Endothelial cell of umbilical vein (primary cell): ENCODE results near the gene NFIC. TPM values are rescaled to one million over a fixed set of nuclear protein-coding genes. Genes with fewer than 3 reads are reported as not detected.

Source experiments
- BruUV-seq: library from RNA; stranded (reverse); fragments of 400-500 nt; replicated peaks from 2 replicates; lab custom pipeline; 2021; lab: Mats Ljungman, UMichigan
- CTCF ChIA-PET: fragments of 300-600, 350-600 bp; sonication (Branson Sonifier 250); formaldehyde crosslinking; loops from one replicate; lab custom pipeline; 2021; ENCODE audit warnings: antibody characterized with exemption, inconsistent platforms; lab: Charles Lee
- POLR2A ChIA-PET: fragments of 300-600, 350-600 bp; sonication (Branson Sonifier 250); formaldehyde crosslinking; loops from one replicate; lab custom pipeline; 2021; ENCODE audit warnings: antibody characterized with exemption, inconsistent platforms; lab: Charles Lee
- DNase-seq: peaks from one replicate; pipeline ENCODE4 v3.0.0-alpha.2; 2011; ENCODE audit warnings: low read depth, low spot score
- FAIRE-seq: peaks from 2 replicates; lab custom pipeline; 2011; peaks lifted over from hg19 to GRCh38; lab: Jason Lieb, UNC
- H2AFZ ChIP-seq: 2 replicates; pipeline ENCODE4 v1.6.0; 2012; ENCODE audit warnings: low read depth, low read length, control low read depth, inconsistent platforms
- H3K27ac ChIP-seq: 2 replicates; pipeline ENCODE4 v1.5.1; 2011; ENCODE audit warnings: low read depth, mild to moderate bottlenecking, control low read depth, low read length, moderate library complexity; ENCODE audit not compliant: insufficient read depth
- H3K27me3 ChIP-seq, 2 experiments: 2 replicates each; pipeline versions ENCODE4 v1.6.0 to v1.6.1; 2011; ENCODE audit warnings: low read length in 2 of 2, mixed read lengths in 1 of 2; ENCODE audit not compliant: control insufficient read depth in 2 of 2, insufficient read depth in 2 of 2
- H3K36me3 ChIP-seq, 2 experiments: 2 replicates in 1 of 2; 3 replicates in 1 of 2; pipeline ENCODE4 v1.5.1; 2011; ENCODE audit warnings: low read length in 2 of 2, mild to moderate bottlenecking in 1 of 2, moderate library complexity in 1 of 2; ENCODE audit not compliant: control insufficient read depth in 2 of 2, insufficient read depth in 2 of 2; ENCODE audit errors: extremely low read depth in 1 of 2
- H3K4me1 ChIP-seq: 3 replicates; pipeline ENCODE4 v1.5.1; 2011; ENCODE audit warnings: mild to moderate bottlenecking, low read length; ENCODE audit not compliant: control insufficient read depth, insufficient read depth; ENCODE audit errors: extremely low read depth
- H3K4me2 ChIP-seq: 2 replicates; pipeline ENCODE4 v1.6.1; 2011; ENCODE audit warnings: low read length, control low read depth, mixed read lengths; ENCODE audit not compliant: insufficient read depth
- H3K4me3 ChIP-seq, 3 experiments: fragments of 200-600 bp in 1 of 3; sonication (generic), shearing (Covaris generic) in 1 of 3; replicated peaks in 1 of 3; 2 replicates each; pipeline ENCODE4 v1.5.1; 2011 to 2016; ENCODE audit warnings: control low read depth in 3 of 3, low read length in 3 of 3, mild to moderate bottlenecking in 2 of 3, inconsistent platforms in 1 of 3, low read depth in 1 of 3, moderate library complexity in 1 of 3; ENCODE audit not compliant: insufficient read depth in 1 of 3
- H3K79me2 ChIP-seq: 2 replicates; pipeline ENCODE4 v1.6.0; 2012; ENCODE audit warnings: low read length, inconsistent platforms; ENCODE audit not compliant: control insufficient read depth, insufficient read depth
- H3K9ac ChIP-seq: replicated peaks from 2 replicates; pipeline ENCODE3; 2011; ENCODE audit warnings: low read length, control low read depth; ENCODE audit not compliant: insufficient read depth; ENCODE audit errors: extremely low read depth
- H3K9me1 ChIP-seq: replicated peaks from 3 replicates; pipeline ENCODE4 v1.6.0; 2011; ENCODE audit warnings: mild to moderate bottlenecking, low read length; ENCODE audit not compliant: control insufficient read depth, insufficient read depth; ENCODE audit errors: extremely low read depth
- H3K9me3 ChIP-seq: replicated peaks from 2 replicates; pipeline ENCODE4 v1.5.1; 2012; ENCODE audit warnings: low read length, inconsistent platforms; ENCODE audit not compliant: control insufficient read depth, insufficient read depth
- H4K20me1 ChIP-seq: replicated peaks from 2 replicates; pipeline ENCODE3; 2011; ENCODE audit warnings: mild to moderate bottlenecking, low read length; ENCODE audit not compliant: control insufficient read depth, insufficient read depth; ENCODE audit errors: extremely low read depth
- CTCF ChIP-seq, 2 donors: IDR thresholded peaks; 1 replicate in 1 of 2; 2 replicates in 1 of 2; pipeline ENCODE4 v1.5.1; 2011; ENCODE audit warnings: low read length in 2 of 2, mild to moderate bottlenecking in 2 of 2, moderate library complexity in 2 of 2, control low read depth in 1 of 2, inconsistent platforms in 1 of 2, low read depth in 1 of 2; ENCODE audit not compliant: insufficient read depth in 1 of 2; ENCODE audit errors: extremely low read depth in 1 of 2
- EZH2 ChIP-seq: IDR thresholded peaks from 2 replicates; pipeline ENCODE4 v1.6.1; 2012; ENCODE audit warnings: borderline replicate concordance, low read depth, mild to moderate bottlenecking, moderate library complexity, low read length, inconsistent platforms; ENCODE audit not compliant: severe bottlenecking
- FOS ChIP-seq: IDR thresholded peaks from 2 replicates; pipeline ENCODE4 v1.6.1; 2011; ENCODE audit warnings: mild to moderate bottlenecking, low read length, moderate library complexity, borderline replicate concordance; ENCODE audit not compliant: insufficient read depth
- GATA2 ChIP-seq: IDR thresholded peaks from 2 replicates; pipeline ENCODE4 v1.7.0; 2011; ENCODE audit warnings: low read depth, mild to moderate bottlenecking, moderate library complexity, mixed read lengths, low read length; ENCODE audit not compliant: insufficient read length, insufficient read depth
- JUN ChIP-seq: IDR thresholded peaks from 2 replicates; pipeline ENCODE4 v1.6.1; 2011; ENCODE audit warnings: borderline replicate concordance, low read depth; ENCODE audit not compliant: insufficient read length, insufficient read depth
- MYC ChIP-seq: IDR thresholded peaks from one replicate; pipeline ENCODE4 v1.6.1; 2011; ENCODE audit warnings: mild to moderate bottlenecking, low read depth, low read length
- POLR2A ChIP-seq: IDR thresholded peaks from 2 replicates; pipeline ENCODE4 v1.6.1; 2012; ENCODE audit warnings: low read depth, mild to moderate bottlenecking, control low read depth, low read length
- POLR2AphosphoS5 ChIP-seq: IDR thresholded peaks from 2 replicates; pipeline ENCODE4 v1.6.1; 2012; ENCODE audit warnings: low read depth, mild to moderate bottlenecking, control low read depth, low read length, moderate library complexity; ENCODE audit not compliant: insufficient read depth
- dilution Hi-C: fragments of 300-500 bp; cut with MboI; formaldehyde crosslinking; loops from one replicate; pipeline ENCODE4 v1.15.0; 2019; ENCODE audit warnings: low sequenced_read_pairs; ENCODE audit not compliant: extremely low pct_ligation_motif_present
- intact Hi-C: fragments of 100-400 bp; cut with micrococcal nuclease; formaldehyde crosslinking; loops from one replicate; pipeline ENCODE4 v1.10.0; 2022
- polyA plus RNA-seq, 4 experiments: library from polyadenylated mRNA; depleted of rRNA in 3 of 4; stranded (reverse) in 3 of 4; unstranded in 1 of 4; fragments of >200 nt; gene quantifications; 2 replicates each; pipeline versions ENCODE4 v1.2.1 to v1.2.3, GENCODE V29; 2011 to 2012; ENCODE audit warnings: missing spikeins in 1 of 4
- total RNA-seq: library from RNA; stranded (reverse); gene quantifications from 2 replicates; pipeline ENCODE4 v1.2.3, GENCODE V29; 2021
- TF ChIP-seq, protein P1 (sequence below): IDR thresholded peaks from 2 replicates; pipeline ENCODE4 v1.6.1; 2011; ENCODE audit not compliant: insufficient read depth, insufficient read length

NFIC gene
- total and polyA plus RNA-seq, 2 donors (not counting 3 experiments of a cell fraction or from before 2014, with no cell fraction given), result 11.4 to 133 TPM

DNA sequence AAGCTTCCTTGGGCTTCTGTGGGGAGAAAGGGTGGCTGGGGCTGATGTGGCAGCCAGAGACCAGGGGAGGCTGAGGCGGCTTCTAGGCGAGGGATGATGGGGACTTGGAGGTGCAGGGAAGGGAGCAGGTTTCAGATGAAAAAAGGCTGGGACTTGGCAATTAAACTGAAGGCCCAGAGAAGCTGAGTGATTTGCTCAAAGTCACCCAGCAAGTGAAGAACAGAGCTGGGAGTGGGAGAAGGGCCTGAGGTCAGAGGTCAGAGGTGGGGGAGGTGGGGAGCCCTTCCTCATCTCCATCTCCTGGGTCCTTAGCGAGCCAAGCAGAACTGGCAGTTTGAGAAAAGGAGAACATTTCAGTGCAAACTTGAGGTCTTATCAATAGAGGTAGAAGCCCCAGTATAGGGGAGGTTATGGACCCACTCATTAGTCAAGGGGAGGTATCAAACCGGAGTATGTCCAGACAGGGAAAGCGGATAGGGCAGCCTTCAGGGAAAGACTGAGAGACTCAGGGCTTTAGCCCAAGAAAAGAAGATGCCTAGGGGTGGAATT lies 49.6 kb upstream of the NFIC start:
- Histone ChIP-seq H3K36me3 (no peaks in the 10 kb centered on the region), H3K4me2 (no peak overlapping the region), H3K79me2 (no peaks in the 10 kb centered on the region), H3K9me1 (no peaks in the 10 kb centered on the region), H2AFZ (no peak overlapping the region), H3K4me1 (no peaks in the 10 kb centered on the region), H3K4me3 (no peak overlapping the region), H3K9ac (no peak overlapping the region), H3K27ac (no peak overlapping the region), H4K20me1 (no peaks in the 10 kb centered on the region), H3K9me3 (no peaks in the 10 kb centered on the region), H3K27me3 (peaks cover 0 to 4% of the 10 kb centered on the region in 2 experiments)
- FAIRE-seq (no peak), DNase-seq (no peak)
- dilution Hi-C loops (no loop called here), intact Hi-C loops (no loop called here)
- POLR2A ChIA-PET, result no interaction called here
- CTCF ChIA-PET, result interaction anchor here (1.4 to 1.6 kb wide), 2 partner anchors 12 to 154 kb away, joined by 5 to 6 read pairs; no protein-coding TSS in a partner anchor
- BruUV-seq, result no TSS peak
- TF ChIP-seq FOS (no peak), CTCF (IDR thresholded peaks at IDR 0.05; ENCODE audit: extremely low read depth in 1 of 2, insufficient read depth in 1 of 2, low read depth in 1 of 2, low read length in 2 of 2) (no peak), POLR2AphosphoS5 (no peak), GATA2 (no peak), JUN (no peak), POLR2A (no peak), MYC (no peak), EZH2 (no peak)
- TF ChIP-seq, protein P1, sequence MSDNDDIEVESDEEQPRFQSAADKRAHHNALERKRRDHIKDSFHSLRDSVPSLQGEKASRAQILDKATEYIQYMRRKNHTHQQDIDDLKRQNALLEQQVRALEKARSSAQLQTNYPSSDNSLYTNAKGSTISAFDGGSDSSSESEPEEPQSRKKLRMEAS, result no peak
